IgD-negative memory B cell (primary cell): ENCODE results near the gene LINC00305. TPM values are rescaled to one million over a fixed set of nuclear protein-coding genes. Genes with fewer than 3 reads are reported as not detected.
A peak's percentile ranks its signal among the peaks of the same experiment; 100 is the strongest.

Experiments used
- H3K27ac Mint-ChIP-seq, 3 donors: one replicate each; pipeline ENCODE4 v1.8.0; 2020 to 2022; ENCODE audit warnings: mild to moderate bottlenecking in 3 of 3, mixed read lengths in 3 of 3, moderate library complexity in 1 of 3
- H3K27me3 Mint-ChIP-seq: one replicate; pipeline ENCODE4 v1.8.0; 2021; ENCODE audit warnings: mixed read lengths
- H3K36me3 Mint-ChIP-seq: one replicate; pipeline ENCODE4 v1.8.0; 2020; ENCODE audit warnings: mild to moderate bottlenecking, mixed read lengths
- H3K4me1 Mint-ChIP-seq, 3 donors: one replicate each; pipeline ENCODE4 v1.8.0; 2020 to 2022; ENCODE audit warnings: mixed read lengths in 3 of 3, mild to moderate bottlenecking in 1 of 3
- H3K4me3 Mint-ChIP-seq, 4 donors: one replicate each; pipeline ENCODE4 v1.8.0; 2020 to 2022; ENCODE audit warnings: mild to moderate bottlenecking in 4 of 4, mixed read lengths in 4 of 4, moderate library complexity in 3 of 4
- H3K9me3 Mint-ChIP-seq, 3 donors: one replicate each; pipeline ENCODE4 v1.8.0; 2020 to 2021; ENCODE audit warnings: mixed read lengths in 3 of 3, mild to moderate bottlenecking in 1 of 3
- polyA plus RNA-seq: library from polyadenylated mRNA; unstranded; fragments of 300-500 nt; fragmentation: Illumina TruSeq; gene quantifications from one replicate; pipeline ENCODE4 v1.2.3, GENCODE V29; 2021

The LINC00305 gene
- not detected for polyA plus RNA-seq

- H3K27ac Mint-ChIP-seq: no peak within 1 kb of the TSS
Observed at GRCh38 chr18:64148988-64149387, at the start of gene LINC00305. LINC00305 (minus strand) TSS chr18:64149088.

GRCh38 chr18:64191069-64191468, 42.2 kb upstream of the LINC00305 start:
- Mint-ChIP-seq H3K36me3 (no peaks in the 10 kb centered on the region), H3K9me3 (peaks cover 0 to 4% (median 0%) of the 10 kb centered on the region in 3 donors), H3K27me3 (no peaks in the 10 kb centered on the region), H3K4me3 (no peak overlapping the region), H3K4me1 (no peaks in the 10 kb centered on the region), H3K27ac (no peak overlapping the region)

More at GRCh38 chr18:64148988-64149387, at the start of gene LINC00305:
- Mint-ChIP-seq H3K9me3 (no peaks in the 10 kb centered on the region), H3K36me3 (no peaks in the 10 kb centered on the region), H3K4me3 (no peak within 1 kb of the TSS), H3K4me1 (no peaks in the 10 kb centered on the region), H3K27me3 (no peaks in the 10 kb centered on the region)

GRCh38 chr18:64185987-64186386, 37.1 kb upstream of the LINC00305 start:
- H3K36me3 Mint-ChIP-seq: no peaks in the 10 kb centered on the region
- H3K27ac Mint-ChIP-seq: no peak overlapping the region
- peaks cover 3% of the 10 kb centered on the region for H3K27me3 Mint-ChIP-seq
- H3K4me3 Mint-ChIP-seq: no peak overlapping the region
- H3K4me1 Mint-ChIP-seq: no peaks in the 10 kb centered on the region
- peaks cover 0 to 4% (median 0%) of the 10 kb centered on the region in 3 donors for H3K9me3 Mint-ChIP-seq

- Mint-ChIP-seq H3K36me3 (no peaks in the 10 kb centered on the region), H3K27ac (no peak overlapping the region), H3K9me3 (peaks cover 0 to 4% (median 0%) of the 10 kb centered on the region in 3 donors), H3K27me3 (peaks cover 4% of the 10 kb centered on the region), H3K4me3 (no peak overlapping the region), H3K4me1 (no peaks in the 10 kb centered on the region)
Observed at GRCh38 chr18:64183665-64184064, 34.8 kb upstream of the LINC00305 start.

- no peak overlapping the region for H3K27ac Mint-ChIP-seq
- H3K4me1 Mint-ChIP-seq: peaks cover 0 to 6% (median 0%) of the 10 kb centered on the region in 3 donors
- H3K4me3 Mint-ChIP-seq: no peak overlapping the region
- H3K9me3 Mint-ChIP-seq: peaks cover 0 to 1% (median 0%) of the 10 kb centered on the region in 3 donors
- H3K36me3 Mint-ChIP-seq: no peaks in the 10 kb centered on the region
- H3K27me3 Mint-ChIP-seq: peaks cover 3% of the 10 kb centered on the region
Observed at GRCh38 chr18:64180617-64181016, 31.7 kb upstream of the LINC00305 start.

- no peak overlapping the region for H3K27ac Mint-ChIP-seq
- peaks cover 0 to 1% (median 0%) of the 10 kb centered on the region in 3 donors for H3K9me3 Mint-ChIP-seq
- peaks cover 3% of the 10 kb centered on the region for H3K27me3 Mint-ChIP-seq
- H3K4me3 Mint-ChIP-seq: no peak overlapping the region
- peaks cover 0 to 6% (median 0%) of the 10 kb centered on the region in 3 donors for H3K4me1 Mint-ChIP-seq
- H3K36me3 Mint-ChIP-seq: no peaks in the 10 kb centered on the region
Observed at GRCh38 chr18:64180171-64180570, 31.3 kb upstream of the LINC00305 start.

GRCh38 chr18:64179556-64180080, 30.7 kb upstream of the LINC00305 start:
- no peak overlapping the region for H3K4me3 Mint-ChIP-seq
- H3K27ac Mint-ChIP-seq: no peak overlapping the region
- H3K4me1 Mint-ChIP-seq: peaks cover 0 to 6% (median 0%) of the 10 kb centered on the region in 3 donors
- no peaks in the 10 kb centered on the region for H3K36me3 Mint-ChIP-seq
- peaks cover 0 to 1% (median 0%) of the 10 kb centered on the region in 3 donors for H3K9me3 Mint-ChIP-seq
- peaks cover 3% of the 10 kb centered on the region for H3K27me3 Mint-ChIP-seq

GRCh38 chr18:64178860-64179259, 30.0 kb upstream of the LINC00305 start:
- Mint-ChIP-seq H3K9me3 (peaks cover 0 to 1% (median 0%) of the 10 kb centered on the region in 3 donors), H3K27me3 (peaks cover 3% of the 10 kb centered on the region), H3K4me1 (peaks cover 0 to 6% (median 0%) of the 10 kb centered on the region in 3 donors), H3K27ac (no peak overlapping the region), H3K4me3 (no peak overlapping the region), H3K36me3 (no peaks in the 10 kb centered on the region)

- Mint-ChIP-seq H3K4me1 (peaks cover 0 to 6% (median 0%) of the 10 kb centered on the region in 3 donors), H3K4me3 (no peak overlapping the region), H3K27ac (peak overlapping the region in 1 of 3 donors; percentile 20), H3K27me3 (peaks cover 1% of the 10 kb centered on the region), H3K9me3 (peaks cover 0 to 7% (median 2%) of the 10 kb centered on the region in 3 donors), H3K36me3 (no peaks in the 10 kb centered on the region)
Observed at GRCh38 chr18:64175432-64175831, 26.5 kb upstream of the LINC00305 start.

- H3K9me3 Mint-ChIP-seq: peaks cover 0 to 7% (median 2%) of the 10 kb centered on the region in 3 donors
- no peak overlapping the region for H3K27ac Mint-ChIP-seq
- H3K4me1 Mint-ChIP-seq: peaks cover 0 to 6% (median 0%) of the 10 kb centered on the region in 3 donors
- H3K36me3 Mint-ChIP-seq: no peaks in the 10 kb centered on the region
- H3K27me3 Mint-ChIP-seq: no peaks in the 10 kb centered on the region
- no peak overlapping the region for H3K4me3 Mint-ChIP-seq
Observed at GRCh38 chr18:64171576-64171975, 22.7 kb upstream of the LINC00305 start.

GRCh38 chr18:64167408-64167925, 18.6 kb upstream of the LINC00305 start:
- H3K27me3 Mint-ChIP-seq: no peaks in the 10 kb centered on the region
- H3K4me1 Mint-ChIP-seq: no peaks in the 10 kb centered on the region
- peaks cover 0 to 6% (median 1%) of the 10 kb centered on the region in 3 donors for H3K9me3 Mint-ChIP-seq
- no peak overlapping the region for H3K4me3 Mint-ChIP-seq
- H3K27ac Mint-ChIP-seq: no peak overlapping the region
- H3K36me3 Mint-ChIP-seq: no peaks in the 10 kb centered on the region

GRCh38 chr18:64165906-64166305, 17.0 kb upstream of the LINC00305 start:
- Mint-ChIP-seq H3K27ac (no peak overlapping the region), H3K36me3 (no peaks in the 10 kb centered on the region), H3K4me1 (no peaks in the 10 kb centered on the region), H3K4me3 (no peak overlapping the region), H3K27me3 (no peaks in the 10 kb centered on the region), H3K9me3 (no peaks in the 10 kb centered on the region)

- Mint-ChIP-seq H3K27ac (no peak overlapping the region), H3K27me3 (no peaks in the 10 kb centered on the region), H3K4me3 (no peak overlapping the region), H3K4me1 (no peaks in the 10 kb centered on the region), H3K36me3 (no peaks in the 10 kb centered on the region), H3K9me3 (no peaks in the 10 kb centered on the region)
Observed at GRCh38 chr18:64164883-64165282, 16.0 kb upstream of the LINC00305 start.

GRCh38 chr18:64149916-64150438, 1.1 kb upstream of the LINC00305 start:
- Mint-ChIP-seq H3K4me1 (no peaks in the 10 kb centered on the region), H3K4me3 (no peak overlapping the region)

GRCh38 chr18:64142904-64143303, 6.0 kb downstream of the LINC00305 start:
- H3K9me3 Mint-ChIP-seq: peaks cover 0 to 5% (median 0%) of the 10 kb centered on the region in 3 donors
- H3K36me3 Mint-ChIP-seq: no peaks in the 10 kb centered on the region
- no peaks in the 10 kb centered on the region for H3K4me1 Mint-ChIP-seq

More at GRCh38 chr18:64149916-64150438, 1.1 kb upstream of the LINC00305 start:
- Mint-ChIP-seq H3K27ac (no peak overlapping the region), H3K36me3 (no peaks in the 10 kb centered on the region), H3K27me3 (no peaks in the 10 kb centered on the region), H3K9me3 (no peaks in the 10 kb centered on the region)

GRCh38 chr18:64137914-64138313, 11.0 kb downstream of the LINC00305 start:
- H3K4me1 Mint-ChIP-seq: peaks cover 0 to 2% (median 0%) of the 10 kb centered on the region in 3 donors
- no peak overlapping the region for H3K27ac Mint-ChIP-seq
- no peak overlapping the region for H3K4me3 Mint-ChIP-seq
- no peaks in the 10 kb centered on the region for H3K36me3 Mint-ChIP-seq
- peaks cover 0 to 3% (median 0%) of the 10 kb centered on the region in 3 donors for H3K9me3 Mint-ChIP-seq
- H3K27me3 Mint-ChIP-seq: peaks cover 9% of the 10 kb centered on the region

More at GRCh38 chr18:64142904-64143303, 6.0 kb downstream of the LINC00305 start:
- peaks cover 7% of the 10 kb centered on the region for H3K27me3 Mint-ChIP-seq
- H3K27ac Mint-ChIP-seq: no peak overlapping the region
- no peak overlapping the region for H3K4me3 Mint-ChIP-seq
